ENCODE results near the gene LFNG.

LFNG gene

DNA sequence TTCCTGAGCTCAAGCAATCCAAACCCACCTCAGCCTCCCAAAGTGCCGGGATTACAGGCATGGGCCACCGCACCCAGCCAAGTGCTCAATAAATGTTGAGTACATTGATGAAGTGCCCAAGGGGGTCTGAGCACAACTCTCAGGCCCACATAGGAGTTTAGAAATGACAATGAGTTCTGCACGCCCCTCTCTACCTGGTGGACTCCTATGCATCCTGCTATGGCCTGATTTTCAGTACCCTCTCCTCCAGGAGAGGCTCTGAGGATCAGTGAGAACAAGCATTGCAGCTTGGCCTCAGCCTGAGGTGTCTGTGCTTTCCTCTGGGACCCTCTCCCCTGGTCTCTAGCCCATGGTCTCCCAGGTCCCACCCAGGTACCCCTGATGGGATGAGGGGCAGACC, 22.5 kb upstream of the LFNG start:
- no peaks in the 10 kb centered on the region for H3K36me3 ChIP-seq (ENCODE audit: insufficient read depth, low read length)
- H3K4me1 ChIP-seq (ENCODE audit: control insufficient read depth, insufficient read depth, low read length, unreplicated experiment): peaks cover 13% of the 10 kb centered on the region
- no peak overlapping the region for H2AFZ ChIP-seq (ENCODE audit: low read length, unreplicated experiment)
- H3K27me3 ChIP-seq (ENCODE audit: insufficient read depth, low read length): no peaks in the 10 kb centered on the region
- H3K27ac ChIP-seq (ENCODE audit: low read depth, low read length): no peak overlapping the region
- H3K79me2 ChIP-seq (ENCODE audit: control insufficient read depth, insufficient read depth, low read length, unreplicated experiment): no peaks in the 10 kb centered on the region
- no peak overlapping the region for H3K4me3 ChIP-seq (ENCODE audit: low read depth, low read length)

DNA sequence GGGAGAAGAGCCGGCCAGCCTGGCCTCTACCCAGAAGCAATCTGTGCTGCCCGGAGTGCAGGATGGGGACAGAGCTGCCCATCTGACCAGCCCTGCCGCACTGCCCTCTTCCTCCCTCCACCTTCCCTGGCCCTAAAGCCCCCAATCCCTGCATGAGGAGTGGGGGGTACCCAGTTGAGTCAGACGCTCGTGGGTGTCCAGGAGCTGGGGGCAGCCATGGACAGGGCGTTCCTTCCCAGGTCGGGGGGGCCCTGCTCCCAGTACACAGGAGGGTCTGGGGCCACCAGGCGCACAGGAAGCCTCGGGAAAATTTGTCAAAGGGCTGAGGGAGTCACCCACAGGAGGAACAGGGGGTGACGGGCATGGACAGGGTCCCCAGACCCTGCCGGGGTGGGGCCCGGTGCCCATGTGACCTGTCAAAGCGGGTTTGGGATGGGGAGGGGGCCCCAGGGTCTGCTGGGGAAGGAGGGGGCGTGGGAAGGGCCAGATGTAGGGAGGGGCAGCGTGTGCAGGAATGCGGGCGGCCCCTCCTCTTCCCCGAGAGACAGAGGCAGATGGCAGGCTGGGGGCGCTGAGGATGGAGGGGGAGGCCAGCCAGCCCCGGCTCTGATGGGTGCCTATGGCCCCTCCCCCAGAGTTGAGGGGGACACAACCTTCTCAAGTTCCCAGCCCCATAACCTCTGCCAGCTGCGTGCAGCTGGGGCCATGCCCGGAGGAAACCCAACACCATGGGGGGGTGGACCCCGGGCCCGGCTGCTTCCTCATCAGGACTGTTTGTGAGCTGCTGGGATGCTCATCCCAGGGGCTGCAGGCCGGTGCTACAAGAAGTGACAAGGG, 21.9 kb upstream of the LFNG start:
- no peaks in the 10 kb centered on the region for H3K36me3 ChIP-seq (ENCODE audit: insufficient read depth, low read length)
- H3K4me3 ChIP-seq (ENCODE audit: low read depth, low read length): no peak overlapping the region
- peaks cover 12% of the 10 kb centered on the region for H3K4me1 ChIP-seq (ENCODE audit: control insufficient read depth, insufficient read depth, low read length, unreplicated experiment)
- no peak overlapping the region for H2AFZ ChIP-seq (ENCODE audit: low read length, unreplicated experiment)
- H3K79me2 ChIP-seq (ENCODE audit: control insufficient read depth, insufficient read depth, low read length, unreplicated experiment): no peaks in the 10 kb centered on the region
- H3K27me3 ChIP-seq (ENCODE audit: insufficient read depth, low read length): no peaks in the 10 kb centered on the region
- H3K27ac ChIP-seq (ENCODE audit: low read depth, low read length): no peak overlapping the region

DNA sequence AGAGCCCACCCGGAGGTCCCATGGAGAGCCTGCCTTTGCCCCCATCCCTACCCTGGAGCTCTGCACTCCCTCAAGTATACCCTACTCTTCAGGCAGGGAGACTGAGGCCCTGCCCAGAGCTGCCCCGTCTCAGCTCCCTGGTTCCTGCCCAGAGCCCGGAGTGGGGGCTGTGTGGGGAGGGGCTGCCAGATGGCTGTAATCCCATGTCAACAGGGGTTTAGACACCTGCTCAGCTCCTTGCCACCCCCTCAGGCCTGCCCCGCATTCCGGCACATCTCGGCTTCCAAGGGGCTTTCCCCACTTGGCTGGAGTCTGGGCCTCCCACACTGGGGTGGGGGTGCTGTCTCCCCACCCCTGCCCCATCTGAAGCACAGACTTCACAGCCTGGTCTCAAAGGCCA, 20.9 kb upstream of the LFNG start:
- Histone ChIP-seq H2AFZ (ENCODE audit: low read length, unreplicated experiment) (no peak overlapping the region), H3K27ac (ENCODE audit: low read depth, low read length) (no peak overlapping the region), H3K4me1 (ENCODE audit: control insufficient read depth, insufficient read depth, low read length, unreplicated experiment) (peaks cover 10% of the 10 kb centered on the region), H3K4me3 (ENCODE audit: low read depth, low read length) (no peak overlapping the region), H3K27me3 (ENCODE audit: insufficient read depth, low read length) (no peaks in the 10 kb centered on the region), H3K36me3 (ENCODE audit: insufficient read depth, low read length) (no peaks in the 10 kb centered on the region), H3K79me2 (ENCODE audit: control insufficient read depth, insufficient read depth, low read length, unreplicated experiment) (no peaks in the 10 kb centered on the region)

DNA sequence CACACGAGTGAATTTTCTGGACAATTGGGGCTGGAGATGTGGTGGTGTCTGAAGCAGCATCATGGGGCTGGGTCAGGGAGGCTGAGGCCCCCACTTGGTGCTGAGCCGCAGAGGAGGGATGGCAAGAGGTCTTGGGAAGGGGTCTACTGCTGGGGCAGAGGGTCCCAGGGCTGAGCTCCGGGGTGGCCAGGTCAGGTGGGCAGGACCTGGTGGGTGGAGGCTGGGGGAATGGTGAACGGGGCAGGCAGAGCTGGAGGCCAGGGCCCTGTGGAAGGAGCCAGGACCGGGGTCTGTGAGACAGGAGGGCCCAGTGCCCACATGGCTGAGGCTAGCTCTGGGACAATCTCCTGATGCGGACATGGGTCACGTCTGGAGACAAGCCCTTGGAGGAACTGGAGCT, 20.4 kb upstream of the LFNG start:
- no peaks in the 10 kb centered on the region for H3K79me2 ChIP-seq (ENCODE audit: control insufficient read depth, insufficient read depth, low read length, unreplicated experiment)
- no peak overlapping the region for H3K4me3 ChIP-seq (ENCODE audit: low read depth, low read length)
- no peaks in the 10 kb centered on the region for H3K27me3 ChIP-seq (ENCODE audit: insufficient read depth, low read length)
- no peaks in the 10 kb centered on the region for H3K36me3 ChIP-seq (ENCODE audit: insufficient read depth, low read length)
- H3K4me1 ChIP-seq (ENCODE audit: control insufficient read depth, insufficient read depth, low read length, unreplicated experiment): peaks cover 8% of the 10 kb centered on the region
- no peak overlapping the region for H2AFZ ChIP-seq (ENCODE audit: low read length, unreplicated experiment)
- no peak overlapping the region for H3K27ac ChIP-seq (ENCODE audit: low read depth, low read length)

DNA sequence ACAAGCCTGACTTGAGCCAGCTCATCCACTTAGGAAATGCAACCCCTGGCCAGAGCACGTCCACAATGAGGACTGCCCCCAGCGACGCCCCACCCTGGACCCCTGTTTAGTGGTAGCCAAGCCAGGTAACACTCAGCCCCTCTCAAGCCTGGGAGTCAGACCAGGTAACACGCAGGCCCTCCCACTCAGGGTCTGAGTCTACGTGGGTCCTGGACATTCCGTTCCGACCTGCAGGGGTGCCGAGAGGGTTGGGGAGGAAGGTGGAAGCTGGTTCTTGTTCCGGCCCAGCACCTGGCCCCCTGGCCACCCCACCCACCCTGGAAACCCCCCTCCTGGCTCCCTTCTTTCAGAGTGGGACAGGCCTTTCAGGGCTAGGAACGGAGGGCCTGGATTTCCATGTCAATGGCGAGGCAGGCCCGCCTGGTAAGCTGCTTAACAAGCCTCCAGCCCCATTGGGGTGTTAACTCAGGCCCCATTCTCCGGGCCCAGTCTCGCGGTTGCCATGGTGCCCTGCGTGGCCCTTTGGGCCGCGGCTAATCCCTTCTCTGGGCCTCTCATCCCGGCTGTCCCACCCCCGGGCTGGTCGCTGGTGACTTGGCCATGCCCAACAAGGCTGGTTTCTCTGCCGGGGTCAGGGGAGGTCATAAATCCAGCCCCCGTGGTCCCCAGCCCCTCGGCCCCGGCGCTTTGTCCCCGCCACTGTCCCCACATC, 19.7 kb upstream of the LFNG start:
- H3K79me2 ChIP-seq (ENCODE audit: control insufficient read depth, insufficient read depth, low read length, unreplicated experiment): no peaks in the 10 kb centered on the region
- H3K27ac ChIP-seq (ENCODE audit: low read depth, low read length): no peak overlapping the region
- peaks cover 8% of the 10 kb centered on the region for H3K4me1 ChIP-seq (ENCODE audit: control insufficient read depth, insufficient read depth, low read length, unreplicated experiment)
- no peaks in the 10 kb centered on the region for H3K36me3 ChIP-seq (ENCODE audit: insufficient read depth, low read length)
- H2AFZ ChIP-seq (ENCODE audit: low read length, unreplicated experiment): no peak overlapping the region
- no peaks in the 10 kb centered on the region for H3K27me3 ChIP-seq (ENCODE audit: insufficient read depth, low read length)
- no peak overlapping the region for H3K4me3 ChIP-seq (ENCODE audit: low read depth, low read length)

DNA sequence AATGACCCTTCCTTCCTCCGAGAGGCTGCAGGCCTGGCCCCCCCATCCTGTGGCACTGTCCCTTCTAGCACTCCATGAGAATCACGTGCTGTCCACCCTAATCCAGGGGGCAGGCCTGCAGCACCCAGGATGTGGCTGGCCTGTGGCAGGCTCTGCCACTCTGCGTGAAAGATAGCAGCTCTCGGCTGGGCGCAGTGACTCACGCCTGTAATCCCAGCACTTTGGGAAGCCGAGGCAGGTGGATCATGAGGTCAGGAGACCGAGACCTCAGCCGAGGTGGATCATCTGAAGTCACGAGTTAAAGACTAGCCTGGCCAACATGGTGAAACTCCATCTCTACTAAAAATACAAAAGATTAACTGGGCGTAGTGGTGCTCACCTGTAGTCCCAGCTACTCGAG, 18.9 kb upstream of the LFNG start:
- H3K27ac ChIP-seq (ENCODE audit: low read depth, low read length): no peak overlapping the region
- no peaks in the 10 kb centered on the region for H3K27me3 ChIP-seq (ENCODE audit: insufficient read depth, low read length)
- no peaks in the 10 kb centered on the region for H3K36me3 ChIP-seq (ENCODE audit: insufficient read depth, low read length)
- H3K4me3 ChIP-seq (ENCODE audit: low read depth, low read length): no peak overlapping the region
- H3K79me2 ChIP-seq (ENCODE audit: control insufficient read depth, insufficient read depth, low read length, unreplicated experiment): no peaks in the 10 kb centered on the region
- no peak overlapping the region for H2AFZ ChIP-seq (ENCODE audit: low read length, unreplicated experiment)
- peaks cover 8% of the 10 kb centered on the region for H3K4me1 ChIP-seq (ENCODE audit: control insufficient read depth, insufficient read depth, low read length, unreplicated experiment)

DNA sequence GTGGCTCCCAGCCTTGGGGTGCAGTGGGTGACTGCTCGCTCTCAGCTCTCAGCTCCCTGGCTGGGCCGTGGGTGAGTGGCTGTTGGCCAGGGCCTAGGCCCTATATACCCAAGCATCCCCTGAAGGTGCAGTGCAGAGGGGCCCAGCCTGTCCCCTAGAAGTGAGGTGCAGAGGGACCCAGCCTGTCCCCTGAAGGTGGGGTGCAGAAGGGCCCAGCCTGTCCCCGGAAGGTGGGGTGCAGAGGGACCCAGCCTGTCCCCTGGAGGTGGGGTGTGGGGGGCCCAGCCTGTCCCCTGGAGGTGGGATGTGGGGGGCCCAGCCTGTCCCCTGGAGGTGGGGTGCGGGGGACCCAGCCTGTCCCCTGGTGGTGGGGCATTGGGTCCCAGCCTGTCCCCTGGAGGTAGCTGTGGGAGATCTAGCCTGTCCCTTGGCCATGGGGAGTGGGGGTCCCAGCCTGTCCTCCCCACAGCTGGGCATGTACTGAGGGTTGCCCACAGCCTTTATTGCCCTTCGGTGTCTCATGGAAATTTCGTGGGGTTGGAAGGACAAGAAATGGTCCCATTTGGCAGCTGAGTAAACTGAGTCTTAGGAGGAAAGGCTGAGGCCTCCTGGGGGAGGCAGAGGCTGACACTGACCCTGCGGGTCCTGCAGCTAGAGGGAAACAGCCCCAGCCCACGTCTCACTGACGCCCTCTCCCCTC, 17.5 kb upstream of the LFNG start:
- Histone ChIP-seq H3K4me1 (ENCODE audit: control insufficient read depth, insufficient read depth, low read length, unreplicated experiment) (peaks cover 8% of the 10 kb centered on the region), H3K36me3 (ENCODE audit: insufficient read depth, low read length) (no peaks in the 10 kb centered on the region), H3K27ac (ENCODE audit: low read depth, low read length) (no peak overlapping the region), H3K79me2 (ENCODE audit: control insufficient read depth, insufficient read depth, low read length, unreplicated experiment) (no peaks in the 10 kb centered on the region), H3K27me3 (ENCODE audit: insufficient read depth, low read length) (no peaks in the 10 kb centered on the region), H3K4me3 (ENCODE audit: low read depth, low read length) (no peak overlapping the region), H2AFZ (ENCODE audit: low read length, unreplicated experiment) (no peak overlapping the region)

DNA sequence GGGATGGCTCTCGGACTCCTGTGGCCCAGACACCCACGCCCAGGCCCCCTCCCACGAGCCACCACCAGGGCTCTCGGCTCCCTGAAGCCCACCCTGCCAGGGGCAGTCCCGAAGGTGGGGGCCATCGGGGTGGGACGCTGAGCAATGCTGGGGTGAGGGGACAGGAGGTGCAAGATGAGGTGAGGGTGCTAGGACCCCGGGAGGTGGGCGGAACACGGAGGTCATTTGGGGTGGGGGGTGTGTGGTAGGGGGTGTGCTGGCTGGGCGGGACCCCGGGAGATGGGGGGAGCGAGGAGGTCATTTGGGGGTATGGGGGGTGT, 17.0 kb upstream of the LFNG start:
- Histone ChIP-seq H3K4me3 (ENCODE audit: low read depth, low read length) (no peak overlapping the region), H3K27ac (ENCODE audit: low read depth, low read length) (no peak overlapping the region), H3K27me3 (ENCODE audit: insufficient read depth, low read length) (no peaks in the 10 kb centered on the region), H3K4me1 (ENCODE audit: control insufficient read depth, insufficient read depth, low read length, unreplicated experiment) (peaks cover 8% of the 10 kb centered on the region), H3K79me2 (ENCODE audit: control insufficient read depth, insufficient read depth, low read length, unreplicated experiment) (no peaks in the 10 kb centered on the region), H3K36me3 (ENCODE audit: insufficient read depth, low read length) (no peaks in the 10 kb centered on the region), H2AFZ (ENCODE audit: low read length, unreplicated experiment) (no peak overlapping the region)

DNA sequence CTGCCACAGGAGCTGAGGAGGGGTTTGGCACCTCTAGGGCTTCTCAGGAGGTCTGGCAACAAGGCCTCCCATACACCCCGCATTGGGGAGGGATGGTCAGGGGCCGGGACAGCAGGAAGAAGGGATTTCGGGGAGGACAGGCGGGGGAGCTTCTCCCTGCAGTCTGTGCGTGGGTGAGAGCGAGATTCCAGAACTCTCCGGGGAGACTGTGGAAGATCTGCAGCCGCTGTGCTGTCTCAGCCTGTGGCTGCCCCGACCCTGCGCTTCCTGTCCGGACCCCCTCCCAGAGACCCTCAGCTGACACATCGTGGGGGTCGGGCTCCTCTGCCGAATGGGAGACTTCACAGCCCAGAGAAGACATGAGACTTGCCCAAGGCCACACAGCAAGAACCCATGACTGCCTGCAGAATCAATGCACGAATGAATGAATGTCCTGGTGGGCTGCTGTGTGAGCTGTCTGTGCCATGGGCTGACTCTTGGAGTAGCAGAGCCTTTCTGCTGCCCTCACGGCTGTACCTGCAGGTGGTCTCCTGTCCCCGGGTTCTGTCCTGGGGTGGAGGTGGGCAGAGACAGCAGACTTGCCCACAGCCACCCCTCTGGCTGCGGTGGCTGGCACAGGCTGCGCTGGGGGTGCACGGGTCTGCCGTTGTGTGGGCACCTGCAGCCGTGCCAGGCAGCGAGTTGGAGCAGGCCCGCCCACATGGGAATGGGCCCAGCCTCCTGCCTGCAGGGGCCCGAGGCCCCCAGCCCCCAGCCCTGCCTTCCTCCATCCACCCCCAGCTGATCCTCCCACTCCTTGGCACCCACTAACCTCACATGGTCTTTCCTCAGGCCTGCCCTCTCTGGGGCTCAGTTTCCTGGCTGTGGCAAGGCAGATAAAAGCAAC, 16.3 kb upstream of the LFNG start:
- H3K4me1 ChIP-seq (ENCODE audit: control insufficient read depth, insufficient read depth, low read length, unreplicated experiment): peaks cover 8% of the 10 kb centered on the region

DNA sequence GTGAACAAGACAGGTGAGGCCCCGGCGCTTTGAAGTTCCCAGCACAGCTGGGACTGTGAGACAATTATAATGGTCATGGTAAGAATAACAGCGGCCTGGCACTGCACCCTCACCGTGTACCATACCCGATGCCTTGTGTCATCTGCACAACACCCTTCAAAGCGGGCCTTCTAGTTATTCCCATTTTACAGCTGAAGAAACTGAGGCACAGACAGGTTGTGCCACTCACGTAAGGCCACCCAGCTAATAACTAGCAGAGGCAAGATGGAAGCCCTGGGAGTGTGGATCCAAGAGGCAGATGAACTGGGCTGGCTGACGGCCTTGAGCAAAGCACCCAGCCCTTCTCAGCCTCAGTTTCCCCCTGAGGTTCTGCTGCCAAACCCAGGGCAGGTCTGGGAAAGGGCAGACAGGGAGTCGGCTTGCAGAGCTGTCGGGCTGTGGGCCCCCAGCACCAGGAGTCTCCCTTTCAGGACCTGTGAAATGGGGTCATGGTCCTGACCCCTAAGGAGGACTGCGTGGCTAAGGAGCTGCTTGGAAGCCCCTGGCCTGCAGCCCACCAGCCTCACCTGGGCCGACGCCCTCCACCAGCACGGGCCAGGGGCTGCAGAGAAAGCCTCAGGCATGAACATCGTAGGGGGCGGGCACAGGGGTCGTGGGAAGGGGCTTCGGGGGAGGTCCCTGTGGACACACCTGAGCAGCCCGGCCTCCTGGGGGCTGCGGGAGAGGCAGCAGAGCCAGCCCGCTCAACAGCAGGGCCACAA, 15.3 kb upstream of the LFNG start:
- H3K27ac ChIP-seq (ENCODE audit: low read depth, low read length): no peak overlapping the region
- H3K4me3 ChIP-seq (ENCODE audit: low read depth, low read length): no peak overlapping the region
- no peak overlapping the region for H2AFZ ChIP-seq (ENCODE audit: low read length, unreplicated experiment)
- peaks cover 8% of the 10 kb centered on the region for H3K4me1 ChIP-seq (ENCODE audit: control insufficient read depth, insufficient read depth, low read length, unreplicated experiment)
- no peaks in the 10 kb centered on the region for H3K27me3 ChIP-seq (ENCODE audit: insufficient read depth, low read length)
- H3K79me2 ChIP-seq (ENCODE audit: control insufficient read depth, insufficient read depth, low read length, unreplicated experiment): no peaks in the 10 kb centered on the region
- H3K36me3 ChIP-seq (ENCODE audit: insufficient read depth, low read length): no peaks in the 10 kb centered on the region

More for the DNA sequence above, 16.3 kb upstream of the LFNG start:
- Histone ChIP-seq H3K36me3 (ENCODE audit: insufficient read depth, low read length) (no peaks in the 10 kb centered on the region), H2AFZ (ENCODE audit: low read length, unreplicated experiment) (no peak overlapping the region), H3K27ac (ENCODE audit: low read depth, low read length) (no peak overlapping the region), H3K4me3 (ENCODE audit: low read depth, low read length) (no peak overlapping the region), H3K27me3 (ENCODE audit: insufficient read depth, low read length) (no peaks in the 10 kb centered on the region), H3K79me2 (ENCODE audit: control insufficient read depth, insufficient read depth, low read length, unreplicated experiment) (no peaks in the 10 kb centered on the region)
